ENCODE data around the gene NPIPA1.
A peak's percentile ranks its signal among the peaks of the same experiment; 100 is the strongest.
"Not testable (repeated sequence)": the region's sequence is repeated elsewhere in the genome, so short reads cannot be mapped to it uniquely, and the experiment has no call there.

The NPIPA1 gene

DNA sequence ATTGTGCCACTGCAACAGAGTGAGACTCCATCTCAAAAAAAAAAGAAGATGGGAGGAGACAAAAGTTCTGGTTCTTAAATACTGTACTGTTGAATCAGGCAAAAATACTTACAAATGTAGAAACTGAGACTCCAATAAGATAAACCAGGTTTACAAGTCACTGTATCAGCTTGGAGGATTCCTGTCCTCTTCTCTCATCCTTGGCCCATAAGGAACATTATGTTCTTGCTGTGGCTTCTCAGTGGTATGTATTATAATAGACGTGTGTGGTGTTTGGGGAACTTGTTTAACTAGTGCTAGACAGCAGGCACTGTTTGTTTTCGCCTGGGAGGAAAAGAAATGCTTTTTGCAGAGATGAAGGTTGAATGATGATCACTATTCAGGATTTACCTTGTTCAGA lies 45.3 kb downstream of the NPIPA1 start:
- H3K27ac ChIP-seq (ENCODE audit: low read length); H3K9ac ChIP-seq (ENCODE audit: low read length in 2 of 2): not testable (repeated sequence)

GRCh38 chr16:14988092-14988491 lies 50.8 kb downstream of the NPIPA1 start:
- H3K27ac ChIP-seq (ENCODE audit: low read length); H3K9ac ChIP-seq (ENCODE audit: low read length in 2 of 2); H3K36me3 ChIP-seq (ENCODE audit: control insufficient read depth in 2 of 2, insufficient read depth in 2 of 2, low read length in 2 of 2); H3K4me3 ChIP-seq (ENCODE audit: low read length in 2 of 2); H3K27me3 ChIP-seq (ENCODE audit: control insufficient read depth in 1 of 2, insufficient read depth in 2 of 2, low read length in 2 of 2); H3K9me3 ChIP-seq (ENCODE audit: control insufficient read depth in 2 of 2, low read length in 2 of 2); H3K4me1 ChIP-seq (ENCODE audit: control insufficient read depth, insufficient read depth, low read length): not testable (repeated sequence)

More for the DNA sequence above, 45.3 kb downstream of the NPIPA1 start:
- H3K4me3 ChIP-seq (ENCODE audit: low read length in 2 of 2); H3K36me3 ChIP-seq (ENCODE audit: control insufficient read depth in 2 of 2, insufficient read depth in 2 of 2, low read length in 2 of 2); H3K27me3 ChIP-seq (ENCODE audit: control insufficient read depth in 1 of 2, insufficient read depth in 2 of 2, low read length in 2 of 2); H3K4me1 ChIP-seq (ENCODE audit: control insufficient read depth, insufficient read depth, low read length); H3K9me3 ChIP-seq (ENCODE audit: control insufficient read depth in 2 of 2, low read length in 2 of 2): not testable (repeated sequence)

- not testable (repeated sequence) for H3K27ac ChIP-seq (ENCODE audit: low read length); H3K4me3 ChIP-seq (ENCODE audit: low read length in 2 of 2); H3K9ac ChIP-seq (ENCODE audit: low read length in 2 of 2)
Measured at GRCh38 chr16:14988661-14989191, 51.5 kb downstream of the NPIPA1 start.

GRCh38 chr16:14989291-14990281 lies 52.3 kb downstream of the NPIPA1 start:
- H3K36me3 ChIP-seq (ENCODE audit: control insufficient read depth in 2 of 2, insufficient read depth in 2 of 2, low read length in 2 of 2); H3K27ac ChIP-seq (ENCODE audit: low read length); H3K9ac ChIP-seq (ENCODE audit: low read length in 2 of 2); H3K27me3 ChIP-seq (ENCODE audit: control insufficient read depth in 1 of 2, insufficient read depth in 2 of 2, low read length in 2 of 2); H3K4me1 ChIP-seq (ENCODE audit: control insufficient read depth, insufficient read depth, low read length); H3K9me3 ChIP-seq (ENCODE audit: control insufficient read depth in 2 of 2, low read length in 2 of 2): not testable (repeated sequence)
- peak overlapping the region in 1 of 2 donors; percentile 49 for H3K4me3 ChIP-seq (ENCODE audit: low read length in 2 of 2)

More at GRCh38 chr16:14988661-14989191, 51.5 kb downstream of the NPIPA1 start:
- H3K36me3 ChIP-seq (ENCODE audit: control insufficient read depth in 2 of 2, insufficient read depth in 2 of 2, low read length in 2 of 2); H3K27me3 ChIP-seq (ENCODE audit: control insufficient read depth in 1 of 2, insufficient read depth in 2 of 2, low read length in 2 of 2); H3K4me1 ChIP-seq (ENCODE audit: control insufficient read depth, insufficient read depth, low read length); H3K9me3 ChIP-seq (ENCODE audit: control insufficient read depth in 2 of 2, low read length in 2 of 2): not testable (repeated sequence)

- H3K4me1 ChIP-seq (ENCODE audit: control insufficient read depth, insufficient read depth, low read length); H3K36me3 ChIP-seq (ENCODE audit: control insufficient read depth in 2 of 2, insufficient read depth in 2 of 2, low read length in 2 of 2); H3K4me3 ChIP-seq (ENCODE audit: low read length in 2 of 2); H3K27ac ChIP-seq (ENCODE audit: low read length); H3K27me3 ChIP-seq (ENCODE audit: control insufficient read depth in 1 of 2, insufficient read depth in 2 of 2, low read length in 2 of 2); H3K9me3 ChIP-seq (ENCODE audit: control insufficient read depth in 2 of 2, low read length in 2 of 2); H3K9ac ChIP-seq (ENCODE audit: low read length in 2 of 2): not testable (repeated sequence)
Measured at GRCh38 chr16:14993277-14994151, 56.3 kb downstream of the NPIPA1 start.

- H3K27me3 ChIP-seq (ENCODE audit: control insufficient read depth in 1 of 2, insufficient read depth in 2 of 2, low read length in 2 of 2); H3K36me3 ChIP-seq (ENCODE audit: control insufficient read depth in 2 of 2, insufficient read depth in 2 of 2, low read length in 2 of 2); H3K4me3 ChIP-seq (ENCODE audit: low read length in 2 of 2); H3K9ac ChIP-seq (ENCODE audit: low read length in 2 of 2); H3K27ac ChIP-seq (ENCODE audit: low read length); H3K4me1 ChIP-seq (ENCODE audit: control insufficient read depth, insufficient read depth, low read length); H3K9me3 ChIP-seq (ENCODE audit: control insufficient read depth in 2 of 2, low read length in 2 of 2): not testable (repeated sequence)
Measured at GRCh38 chr16:14996702-14997101, 59.5 kb downstream of the NPIPA1 start.

DNA sequence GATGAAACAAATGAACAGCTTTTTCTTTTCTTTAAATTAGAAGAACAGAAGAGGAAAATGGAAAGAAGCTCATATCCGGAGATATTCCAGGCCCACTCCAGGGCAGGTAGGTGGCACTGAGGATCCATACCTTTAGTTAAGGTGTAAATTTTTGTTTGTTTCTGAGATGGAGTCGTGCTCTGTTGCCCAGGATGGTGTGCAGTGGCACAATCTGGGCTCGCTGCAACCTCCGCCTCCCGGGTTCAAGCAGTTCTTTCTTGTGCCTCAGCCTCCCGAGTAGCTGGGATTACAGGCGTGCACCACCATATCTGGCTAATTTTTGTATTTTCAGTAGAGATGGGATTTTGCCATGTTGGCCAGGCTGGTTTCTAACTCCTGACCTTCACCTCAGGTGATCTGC lies 61.1 kb downstream of the NPIPA1 start:
- H3K27ac ChIP-seq (ENCODE audit: low read length) = not testable (repeated sequence)

DNA sequence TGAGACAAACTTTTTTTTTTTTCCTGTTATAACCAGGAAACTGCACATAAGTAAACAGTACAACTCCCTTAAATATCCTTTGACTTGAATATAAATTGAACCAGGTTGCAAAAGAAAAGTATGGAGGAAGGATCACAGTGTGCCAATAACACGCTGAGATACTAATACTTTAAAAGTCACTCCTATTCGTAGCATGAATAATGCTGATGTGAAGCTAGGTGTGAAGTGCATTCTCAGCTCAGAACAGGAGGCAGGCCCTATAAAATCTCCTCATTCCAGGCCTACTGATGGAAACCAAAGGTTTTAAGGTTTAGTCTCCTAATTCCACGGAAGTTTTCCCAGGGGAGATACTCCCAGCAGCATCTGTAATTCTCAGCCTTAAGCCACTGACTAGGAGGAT lies 62.6 kb downstream of the NPIPA1 start:
- H3K4me1 ChIP-seq (ENCODE audit: control insufficient read depth, insufficient read depth, low read length); H3K27me3 ChIP-seq (ENCODE audit: control insufficient read depth in 1 of 2, insufficient read depth in 2 of 2, low read length in 2 of 2); H3K27ac ChIP-seq (ENCODE audit: low read length): not testable (repeated sequence)

More for the DNA sequence above, 61.1 kb downstream of the NPIPA1 start:
- not testable (repeated sequence) for H3K4me3 ChIP-seq (ENCODE audit: low read length in 2 of 2); H3K27me3 ChIP-seq (ENCODE audit: control insufficient read depth in 1 of 2, insufficient read depth in 2 of 2, low read length in 2 of 2); H3K36me3 ChIP-seq (ENCODE audit: control insufficient read depth in 2 of 2, insufficient read depth in 2 of 2, low read length in 2 of 2); H3K9ac ChIP-seq (ENCODE audit: low read length in 2 of 2); H3K4me1 ChIP-seq (ENCODE audit: control insufficient read depth, insufficient read depth, low read length); H3K9me3 ChIP-seq (ENCODE audit: control insufficient read depth in 2 of 2, low read length in 2 of 2)

More for the DNA sequence above, 62.6 kb downstream of the NPIPA1 start:
- H3K9ac ChIP-seq (ENCODE audit: low read length in 2 of 2); H3K4me3 ChIP-seq (ENCODE audit: low read length in 2 of 2); H3K9me3 ChIP-seq (ENCODE audit: control insufficient read depth in 2 of 2, low read length in 2 of 2); H3K36me3 ChIP-seq (ENCODE audit: control insufficient read depth in 2 of 2, insufficient read depth in 2 of 2, low read length in 2 of 2): not testable (repeated sequence)

Data from stomach smooth muscle (tissue), 2 donors.